ENCODE results near the gene TAGAP.
"Not testable (repeated sequence)": the region's sequence is repeated elsewhere in the genome, so short reads cannot be mapped to it uniquely, and the experiment has no call there.

TAGAP gene

DNA sequence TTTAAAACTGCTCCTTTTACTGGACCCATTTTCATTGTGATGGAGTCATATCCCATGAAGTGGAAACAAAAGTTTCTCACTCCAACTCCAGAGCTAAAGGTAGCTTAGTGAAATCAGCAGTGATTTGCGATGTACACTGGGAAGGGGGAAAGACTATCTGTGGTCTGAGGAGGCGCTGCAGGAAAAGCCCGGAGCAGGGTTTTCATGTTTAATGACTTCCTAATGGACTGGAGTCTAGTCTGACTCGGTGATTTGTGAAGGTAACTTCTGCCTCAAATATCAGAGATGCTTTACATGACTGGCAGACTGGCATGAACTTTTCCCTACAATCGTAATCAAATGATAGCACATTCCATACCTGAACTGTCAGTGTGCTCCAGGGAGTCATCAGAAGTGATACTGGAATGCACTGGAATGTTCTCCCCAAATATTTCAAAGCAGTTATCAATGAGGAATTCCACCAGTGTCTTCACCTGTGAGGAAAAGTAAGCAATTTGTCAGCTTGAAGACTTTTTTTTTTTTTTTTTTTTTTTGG is 7.0 kb downstream of the TAGAP start:
- Histone ChIP-seq H3K27me3 (no peaks in the 10 kb centered on the region), H3K27ac (peak overlapping the region; percentile 86), H3K4me3 (peak overlapping the region; percentile 4; the same call in 1 of the 2 replicates), H3K9me3 (no peaks in the 10 kb centered on the region), H3K9ac (peak overlapping the region; percentile 75; the same call in 1 of the 2 replicates), H3K4me2 (peak overlapping the region; percentile 79), H3K36me3 (peaks cover 33% of the 10 kb centered on the region), H4K20me1 (no peaks in the 10 kb centered on the region), H3K4me1 (peaks cover 71% of the 10 kb centered on the region)
- no peak for TF ChIP-seq Cebpa-rat (IDR thresholded peaks at IDR 0.05)

DNA sequence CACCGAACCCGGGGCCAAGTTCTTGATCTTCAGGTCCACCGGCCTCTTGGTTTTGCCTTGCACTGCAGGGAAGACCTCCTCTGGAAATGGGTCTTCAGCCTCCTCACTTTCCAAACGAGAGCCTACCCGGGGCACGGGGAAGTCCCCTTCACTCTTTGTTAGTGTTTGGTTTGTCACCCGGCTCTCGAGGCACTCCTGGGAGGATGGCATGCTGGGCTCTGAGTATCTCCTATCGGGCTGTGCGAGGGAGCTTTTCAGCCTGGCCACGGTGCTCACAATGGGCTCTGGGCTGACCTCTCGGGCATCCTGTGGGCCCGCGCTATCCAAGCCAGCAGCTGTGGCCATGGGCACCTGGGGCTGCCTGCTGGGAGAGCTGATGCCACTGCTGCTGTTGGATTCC is 8.1 kb downstream of the TAGAP start:
- Histone ChIP-seq H3K36me3 (peaks cover 30% of the 10 kb centered on the region), H3K27me3 (no peaks in the 10 kb centered on the region), H3K4me2 (peak overlapping the region; percentile 79), H3K9ac (no peak overlapping the region), H3K9me3 (no peaks in the 10 kb centered on the region), H3K27ac (0 out of 2 replicates have a peak overlapping the region, but pooled peaks have one; percentile 35), H3K4me1 (peaks cover 59% of the 10 kb centered on the region), H4K20me1 (no peaks in the 10 kb centered on the region), H3K4me3 (no peak overlapping the region)
- no peak for TF ChIP-seq Cebpa-rat (IDR thresholded peaks at IDR 0.05)

DNA sequence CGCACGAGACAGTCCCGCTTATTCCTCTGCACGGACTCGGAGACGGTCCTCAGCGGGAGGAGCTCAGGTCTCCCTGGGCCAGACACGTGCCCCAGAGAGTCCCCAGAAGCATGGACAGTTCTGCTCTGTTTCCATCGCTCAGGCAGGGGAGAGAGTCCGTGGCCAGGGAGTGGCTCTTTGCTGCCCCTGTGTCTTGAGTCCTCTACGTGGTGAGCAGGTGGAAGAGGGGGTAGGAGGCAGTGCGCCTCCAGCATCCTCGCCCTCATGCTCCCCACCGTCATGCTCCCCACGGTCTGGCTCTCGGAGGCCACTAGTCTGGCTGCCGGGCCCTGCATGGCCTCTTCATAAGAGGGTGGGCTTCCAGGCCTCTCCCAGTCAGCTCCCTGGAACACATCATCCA is 8.9 kb downstream of the TAGAP start:
- Histone ChIP-seq H3K4me3 (no peak overlapping the region), H3K36me3 (peaks cover 22% of the 10 kb centered on the region), H4K20me1 (no peaks in the 10 kb centered on the region), H3K9me3 (no peaks in the 10 kb centered on the region), H3K4me2 (peak overlapping the region; percentile 79), H3K27ac (peak overlapping the region; percentile 35; the same call in 1 of the 2 replicates), H3K4me1 (peaks cover 52% of the 10 kb centered on the region), H3K9ac (no peak overlapping the region), H3K27me3 (no peaks in the 10 kb centered on the region)
- TF ChIP-seq Cebpa-rat (IDR thresholded peaks at IDR 0.05): no peak

DNA sequence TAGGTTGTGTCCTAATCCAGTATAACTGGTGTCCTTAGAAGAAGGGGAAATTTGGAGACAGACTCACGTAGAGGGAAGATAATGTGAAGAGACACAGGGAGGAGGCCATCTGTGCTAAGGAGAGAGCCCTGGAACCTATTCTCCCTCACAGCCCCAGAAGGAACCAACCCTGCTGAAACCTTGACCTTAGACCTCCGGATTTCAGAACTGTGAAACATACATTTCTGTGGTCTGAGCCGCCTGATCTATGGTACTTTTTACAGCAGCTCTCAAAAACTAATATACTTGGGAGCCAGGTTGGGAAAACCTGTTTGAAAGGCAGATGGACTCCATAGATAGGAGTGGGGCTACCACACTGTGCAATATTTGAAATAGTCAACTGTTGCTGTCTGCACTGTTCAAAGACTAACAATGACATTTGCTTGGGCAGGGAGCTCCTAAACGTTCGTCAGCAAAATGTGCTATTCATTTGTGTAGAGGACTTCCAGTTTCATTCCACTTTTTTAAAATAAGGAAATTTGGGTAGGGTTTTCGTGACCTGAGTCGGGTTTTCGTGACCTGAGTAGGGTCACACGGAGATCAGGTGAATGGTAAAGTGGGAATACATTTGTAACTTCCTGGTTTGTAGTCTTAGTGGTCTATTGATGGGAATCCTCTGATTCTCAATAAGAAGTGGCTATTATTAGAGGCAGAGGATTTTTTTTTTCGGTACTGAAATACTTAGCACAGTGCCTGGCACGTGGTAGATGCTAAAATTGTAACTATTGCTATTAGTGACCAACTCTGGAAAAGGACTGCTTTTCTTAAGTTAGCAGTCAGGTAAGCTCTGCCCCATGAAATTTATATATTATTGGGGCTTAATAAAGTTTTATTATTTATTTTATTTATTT is 11.4 kb downstream of the TAGAP start:
- Histone ChIP-seq H3K27ac (no peak overlapping the region), H3K36me3 (peaks cover 17% of the 10 kb centered on the region), H3K4me2 (no peak overlapping the region), H3K9me3 (no peaks in the 10 kb centered on the region), H4K20me1 (no peaks in the 10 kb centered on the region), H3K4me3 (no peak overlapping the region), H3K9ac (no peak overlapping the region), H3K4me1 (peaks cover 27% of the 10 kb centered on the region), H3K27me3 (no peaks in the 10 kb centered on the region)
- no peak for TF ChIP-seq Cebpa-rat (IDR thresholded peaks at IDR 0.05)

DNA sequence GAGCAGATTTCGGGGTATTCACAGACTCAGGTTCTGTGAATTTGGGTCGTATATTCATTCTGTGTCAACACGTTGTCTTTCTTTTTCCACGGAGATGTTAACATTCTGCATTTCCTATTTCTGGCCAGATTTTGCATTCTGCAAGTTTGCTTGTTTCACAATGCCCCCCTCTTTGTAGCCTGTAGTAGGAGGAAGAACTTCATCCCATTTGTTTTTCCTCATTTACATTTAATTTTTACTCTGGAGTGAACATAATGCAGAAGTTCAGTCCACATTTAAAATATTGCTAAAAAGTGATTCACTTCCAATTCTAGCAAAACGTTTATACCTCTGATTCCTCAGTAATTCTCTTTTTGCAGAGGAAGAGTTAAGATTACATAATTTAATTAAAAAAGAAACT is 12.9 kb downstream of the TAGAP start:
- H3K27ac ChIP-seq: no peak overlapping the region

DNA sequence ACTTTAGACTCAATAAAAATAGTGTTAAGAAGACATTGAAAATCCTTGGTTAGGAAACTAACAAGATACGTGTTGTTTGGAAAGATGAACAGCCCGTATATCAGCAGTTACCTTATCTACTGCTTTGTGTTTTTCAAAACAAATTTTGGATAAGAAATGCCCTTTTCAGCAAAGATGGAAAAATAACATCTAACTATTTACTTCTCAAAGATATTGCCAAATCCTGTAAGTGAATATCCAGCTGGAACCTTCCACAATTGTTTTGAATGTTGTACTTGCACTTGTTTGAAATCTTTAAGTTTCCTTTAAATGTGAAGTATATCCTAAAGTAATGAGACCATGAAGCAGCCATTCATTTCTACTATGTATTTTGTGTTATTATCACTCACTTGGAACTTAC is 14.6 kb downstream of the TAGAP start:
- Histone ChIP-seq H3K27me3 (no peaks in the 10 kb centered on the region), H3K9ac (no peak overlapping the region), H3K36me3 (no peaks in the 10 kb centered on the region), H4K20me1 (no peaks in the 10 kb centered on the region), H3K4me3 (no peak overlapping the region), H3K4me1 (no peaks in the 10 kb centered on the region), H3K4me2 (no peak overlapping the region), H3K9me3 (peaks cover 12% of the 10 kb centered on the region), H3K27ac (no peak overlapping the region)
- no peak for TF ChIP-seq Cebpa-rat (IDR thresholded peaks at IDR 0.05)

More for the DNA sequence above, 12.9 kb downstream of the TAGAP start:
- peaks cover 11% of the 10 kb centered on the region for H3K4me1 ChIP-seq
- H3K9ac ChIP-seq: no peak overlapping the region
- H3K4me2 ChIP-seq: no peak overlapping the region
- H4K20me1 ChIP-seq: no peaks in the 10 kb centered on the region
- H3K27me3 ChIP-seq: no peaks in the 10 kb centered on the region
- TF ChIP-seq Cebpa-rat (IDR thresholded peaks at IDR 0.05): no peak
- no peaks in the 10 kb centered on the region for H3K9me3 ChIP-seq
- no peak overlapping the region for H3K4me3 ChIP-seq
- peaks cover 16% of the 10 kb centered on the region for H3K36me3 ChIP-seq

DNA sequence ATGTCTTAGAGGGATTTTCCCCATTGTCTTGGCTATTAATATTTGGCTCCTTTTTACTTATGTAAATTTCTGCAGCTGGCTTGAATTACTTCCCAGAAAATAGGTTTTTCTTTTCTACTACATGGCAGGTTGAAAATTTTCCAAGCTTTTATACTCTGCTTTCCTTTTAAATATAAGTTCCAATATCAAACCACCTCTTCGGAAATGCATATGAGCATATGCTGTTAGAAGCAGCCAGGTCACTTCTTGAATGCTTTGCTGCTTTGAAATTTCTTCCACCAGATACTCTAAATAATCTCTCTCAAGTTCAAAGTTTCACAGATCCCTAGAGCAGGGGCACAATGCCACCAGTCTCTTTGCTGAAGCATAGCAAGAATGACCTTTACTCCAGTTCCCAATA is 19.6 kb downstream of the TAGAP start:
- H3K9me3 ChIP-seq: peaks cover 29% of the 10 kb centered on the region
- H3K36me3 ChIP-seq: peaks cover 13% of the 10 kb centered on the region
- not testable (repeated sequence) for H3K27ac ChIP-seq, H3K4me3 ChIP-seq, H4K20me1 ChIP-seq, H3K27me3 ChIP-seq, H3K4me1 ChIP-seq, H3K9ac ChIP-seq, H3K4me2 ChIP-seq

DNA sequence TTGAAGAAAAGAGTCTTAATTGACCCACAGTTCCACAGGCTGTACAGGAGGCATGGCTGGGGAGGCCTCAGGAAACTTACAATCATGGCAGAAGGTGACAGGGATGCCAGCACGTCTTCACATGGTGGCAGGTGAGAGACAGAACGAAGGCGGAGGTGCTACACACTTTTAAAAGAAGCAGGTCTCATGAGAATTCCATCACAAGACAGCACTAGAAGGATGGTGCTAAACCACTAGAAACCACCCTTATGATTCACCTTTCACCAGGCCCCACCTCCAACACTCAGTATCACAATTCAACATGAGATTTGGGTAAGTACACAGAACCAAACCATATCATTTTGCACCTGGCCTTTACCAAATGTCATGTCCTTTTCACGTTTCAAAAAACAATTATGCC is 20.9 kb downstream of the TAGAP start:
- H3K4me3 ChIP-seq: no peak overlapping the region
- no peak for TF ChIP-seq Cebpa-rat (IDR thresholded peaks at IDR 0.05)
- H4K20me1 ChIP-seq: no peaks in the 10 kb centered on the region
- H3K9me3 ChIP-seq: peaks cover 29% of the 10 kb centered on the region
- no peaks in the 10 kb centered on the region for H3K27me3 ChIP-seq
- no peak overlapping the region for H3K27ac ChIP-seq
- peaks cover 13% of the 10 kb centered on the region for H3K36me3 ChIP-seq
- H3K4me2 ChIP-seq: no peak overlapping the region
- H3K9ac ChIP-seq: no peak overlapping the region
- H3K4me1 ChIP-seq: no peaks in the 10 kb centered on the region

DNA sequence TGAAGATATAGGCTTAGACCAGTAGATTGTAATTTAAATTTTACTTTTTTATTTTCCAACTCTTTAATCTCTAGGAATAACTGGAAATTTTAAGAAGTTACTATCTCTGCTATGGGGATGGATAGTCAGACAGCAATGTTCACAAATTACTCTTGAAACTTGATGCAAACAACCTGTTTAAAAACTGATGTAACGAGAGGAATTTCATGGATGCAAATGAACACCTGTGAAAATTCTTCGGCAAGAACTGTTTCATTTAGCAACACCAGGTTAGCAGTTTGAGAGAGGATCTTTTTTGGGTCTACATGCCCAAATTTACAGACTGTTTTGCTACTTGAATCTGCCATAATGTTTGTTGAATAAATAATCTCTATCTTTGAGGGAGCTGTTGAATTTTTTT is 24.8 kb downstream of the TAGAP start:
- no peak for TF ChIP-seq Cebpa-rat (IDR thresholded peaks at IDR 0.05)
- no peaks in the 10 kb centered on the region for H3K27me3 ChIP-seq
- H4K20me1 ChIP-seq: no peaks in the 10 kb centered on the region
- H3K9me3 ChIP-seq: peaks cover 23% of the 10 kb centered on the region
- no peak overlapping the region for H3K27ac ChIP-seq
- no peak overlapping the region for H3K9ac ChIP-seq
- peaks cover 13% of the 10 kb centered on the region for H3K4me1 ChIP-seq
- no peak overlapping the region for H3K4me2 ChIP-seq
- peaks cover 18% of the 10 kb centered on the region for H3K36me3 ChIP-seq
- H3K4me3 ChIP-seq: no peak overlapping the region

All from BLaER1 (cell line).